Nephron progenitor cell (in vitro differentiated cells): ENCODE measurements around the gene LARP4B.
A peak's percentile ranks its signal among the peaks of the same experiment; 100 is the strongest.

ENCODE experiments used
- DNase-seq: peaks from one replicate; pipeline ENCODE4 v3.0.0; 2021
- H3K27ac Mint-ChIP-seq: 2 replicates; pipeline ENCODE4 v1.8.0; 2021; ENCODE audit warnings: mild to moderate bottlenecking, moderate library complexity, mixed read lengths
- H3K27me3 Mint-ChIP-seq: 2 replicates; pipeline ENCODE4 v1.8.0; 2021; ENCODE audit warnings: mild to moderate bottlenecking, low read depth, mixed read lengths; ENCODE audit not compliant: poor library complexity
- H3K36me3 Mint-ChIP-seq: 2 replicates; pipeline ENCODE4 v1.8.0; 2021; ENCODE audit warnings: low read depth, mixed read lengths
- H3K4me1 Mint-ChIP-seq: 2 replicates; pipeline ENCODE4 v1.8.0; 2021; ENCODE audit warnings: mixed read lengths
- H3K4me3 Mint-ChIP-seq: 2 replicates; pipeline ENCODE4 v1.8.0; 2021; ENCODE audit warnings: mild to moderate bottlenecking, moderate library complexity, mixed read lengths
- H3K9me3 Mint-ChIP-seq: 2 replicates; pipeline ENCODE4 v1.8.0; 2021; ENCODE audit warnings: mild to moderate bottlenecking, moderate library complexity, mixed read lengths
- TF ChIP-seq, protein P1 (sequence below): fragments of 200-600 bp; sonication (generic); IDR thresholded peaks from 2 replicates; pipeline ENCODE4 v1.5.0; 2021; ENCODE audit warnings: antibody characterized with exemption

LARP4B gene

DNA sequence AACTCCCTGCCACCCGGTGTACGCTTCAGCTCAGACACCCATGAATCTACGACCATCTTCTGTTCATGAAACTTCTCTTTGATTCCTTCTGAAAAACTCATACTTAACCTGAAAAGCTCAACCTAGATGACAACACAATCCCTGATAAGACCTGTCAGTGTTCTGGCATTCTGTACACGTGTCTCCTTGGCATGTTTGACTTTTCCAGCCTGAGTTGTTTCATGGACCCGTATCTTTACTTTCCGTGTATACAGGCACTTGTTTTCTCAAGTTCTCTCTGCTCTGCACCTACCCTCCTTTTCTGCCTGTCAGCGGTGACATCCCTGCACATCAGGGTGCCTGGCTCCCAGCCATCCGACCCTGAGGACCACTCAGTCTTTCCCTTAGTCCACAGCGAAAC is 103.3 kb downstream of the LARP4B start:
- Mint-ChIP-seq H3K4me1 (peaks cover 18% of the 10 kb centered on the region), H3K9me3 (peaks cover 5% of the 10 kb centered on the region), H3K4me3 (no peak overlapping the region), H3K27me3 (peaks cover 1% of the 10 kb centered on the region), H3K36me3 (peaks cover 84% of the 10 kb centered on the region), H3K27ac (peak overlapping the region; percentile 37)
- TF ChIP-seq, protein P1, sequence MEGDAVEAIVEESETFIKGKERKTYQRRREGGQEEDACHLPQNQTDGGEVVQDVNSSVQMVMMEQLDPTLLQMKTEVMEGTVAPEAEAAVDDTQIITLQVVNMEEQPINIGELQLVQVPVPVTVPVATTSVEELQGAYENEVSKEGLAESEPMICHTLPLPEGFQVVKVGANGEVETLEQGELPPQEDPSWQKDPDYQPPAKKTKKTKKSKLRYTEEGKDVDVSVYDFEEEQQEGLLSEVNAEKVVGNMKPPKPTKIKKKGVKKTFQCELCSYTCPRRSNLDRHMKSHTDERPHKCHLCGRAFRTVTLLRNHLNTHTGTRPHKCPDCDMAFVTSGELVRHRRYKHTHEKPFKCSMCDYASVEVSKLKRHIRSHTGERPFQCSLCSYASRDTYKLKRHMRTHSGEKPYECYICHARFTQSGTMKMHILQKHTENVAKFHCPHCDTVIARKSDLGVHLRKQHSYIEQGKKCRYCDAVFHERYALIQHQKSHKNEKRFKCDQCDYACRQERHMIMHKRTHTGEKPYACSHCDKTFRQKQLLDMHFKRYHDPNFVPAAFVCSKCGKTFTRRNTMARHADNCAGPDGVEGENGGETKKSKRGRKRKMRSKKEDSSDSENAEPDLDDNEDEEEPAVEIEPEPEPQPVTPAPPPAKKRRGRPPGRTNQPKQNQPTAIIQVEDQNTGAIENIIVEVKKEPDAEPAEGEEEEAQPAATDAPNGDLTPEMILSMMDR: no peak
- DNase-seq: no peak

DNA sequence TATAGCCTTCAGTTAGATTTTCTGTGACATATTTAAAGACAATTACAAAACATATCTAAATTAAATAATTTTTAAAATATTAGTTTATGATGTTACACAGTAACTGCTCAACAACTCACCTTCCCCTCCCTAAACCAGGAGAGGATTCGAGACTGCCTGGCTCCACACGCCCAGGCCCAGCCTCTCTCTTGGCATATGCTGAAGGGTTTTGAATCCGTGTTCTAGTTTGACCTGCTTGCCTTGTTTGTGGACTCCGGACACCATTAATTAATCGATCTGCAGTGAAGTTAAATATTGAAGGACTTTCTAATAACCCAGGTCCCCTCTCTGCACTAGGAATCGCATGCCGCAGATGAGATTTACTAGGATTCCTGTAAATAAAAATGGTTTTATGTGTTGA is 106.6 kb downstream of the LARP4B start:
- no peak for DNase-seq
- Mint-ChIP-seq H3K36me3 (peaks cover 69% of the 10 kb centered on the region), H3K27ac (no peak overlapping the region), H3K9me3 (no peaks in the 10 kb centered on the region), H3K27me3 (no peaks in the 10 kb centered on the region), H3K4me3 (no peak overlapping the region), H3K4me1 (peaks cover 18% of the 10 kb centered on the region)
- TF ChIP-seq, protein P1: no peak

DNA sequence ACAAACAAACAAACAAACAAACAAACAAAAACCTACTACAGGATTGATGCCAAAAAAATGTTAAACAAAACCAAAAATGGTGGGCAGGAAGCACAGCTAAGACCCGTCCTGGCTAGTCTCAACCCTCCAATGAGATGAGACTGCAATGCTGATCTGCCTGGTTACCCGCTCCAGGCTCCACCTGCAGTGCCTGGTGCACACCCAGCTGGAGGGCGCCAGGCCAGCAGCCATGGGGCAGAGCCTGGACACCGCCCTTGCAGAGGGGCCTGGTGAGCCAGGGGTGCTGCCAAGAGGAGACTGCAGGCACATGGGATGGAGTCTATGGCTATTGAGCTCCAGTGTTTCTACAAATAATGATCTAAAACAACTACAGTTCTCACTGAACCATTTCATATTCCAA is 107.0 kb downstream of the LARP4B start:
- Mint-ChIP-seq H3K4me3 (no peak overlapping the region), H3K27me3 (no peaks in the 10 kb centered on the region), H3K9me3 (no peaks in the 10 kb centered on the region), H3K36me3 (peaks cover 68% of the 10 kb centered on the region), H3K27ac (no peak overlapping the region), H3K4me1 (peaks cover 18% of the 10 kb centered on the region)
- DNase-seq: no peak
- TF ChIP-seq, protein P1: no peak

DNA sequence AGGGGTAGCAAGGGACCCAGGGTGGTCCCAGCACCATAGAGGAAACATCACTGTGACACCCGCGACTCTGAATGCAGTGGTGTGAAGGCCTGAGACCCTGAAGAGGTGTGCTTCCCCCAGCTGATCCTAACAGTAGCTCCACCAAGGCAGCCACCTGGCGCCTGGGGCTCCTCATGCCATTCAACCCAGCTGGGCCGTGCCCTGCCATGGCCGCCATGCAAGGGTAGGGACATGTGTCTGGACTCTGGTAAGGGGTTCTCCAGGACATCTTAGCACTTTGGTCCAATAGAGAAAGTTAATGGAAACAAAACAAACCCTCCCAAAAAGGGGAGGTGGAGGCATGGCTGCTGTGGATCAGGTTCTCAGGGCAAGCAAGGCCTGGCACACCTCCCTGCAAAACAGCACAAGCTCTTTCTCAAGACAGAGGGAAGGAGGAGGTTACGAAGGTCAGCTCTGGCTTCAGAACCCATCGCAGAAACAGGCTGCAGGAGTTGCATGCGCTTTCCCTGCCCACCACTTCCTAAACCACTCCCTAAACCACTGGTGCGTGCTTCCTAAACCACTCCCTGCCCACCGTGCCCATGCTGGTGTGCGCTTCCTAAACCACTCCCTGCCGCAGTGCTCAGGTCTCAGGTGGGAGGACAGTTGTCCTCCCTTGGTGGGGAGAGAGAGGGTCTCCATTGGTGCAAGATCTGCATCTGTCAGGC is 108.7 kb downstream of the LARP4B start:
- TF ChIP-seq, protein P1: no peak
- Mint-ChIP-seq H3K4me1 (peaks cover 13% of the 10 kb centered on the region), H3K27me3 (no peaks in the 10 kb centered on the region), H3K27ac (peak overlapping the region; percentile 62), H3K9me3 (no peaks in the 10 kb centered on the region), H3K36me3 (peaks cover 63% of the 10 kb centered on the region), H3K4me3 (no peak overlapping the region)
- DNase-seq: no peak

DNA sequence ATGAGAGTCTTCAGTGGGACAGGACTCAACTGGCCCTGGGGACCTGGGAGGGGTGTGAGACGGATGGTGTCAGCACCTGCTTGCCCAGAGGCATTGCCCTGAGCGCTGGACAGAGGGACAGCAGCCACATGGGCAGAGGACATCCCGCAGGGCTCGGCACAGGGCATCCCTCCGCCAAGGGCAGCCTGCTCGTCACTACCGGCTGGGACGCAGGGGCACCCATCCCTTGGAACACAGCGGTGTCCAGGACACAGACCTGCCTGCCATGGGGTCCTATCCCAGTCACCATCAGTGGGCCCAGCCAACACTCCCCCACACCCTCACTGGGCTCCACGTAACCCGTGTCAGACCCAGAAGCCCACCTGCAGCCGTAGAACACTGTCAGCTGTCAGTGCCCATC is 109.3 kb downstream of the LARP4B start:
- Mint-ChIP-seq H3K36me3 (peaks cover 65% of the 10 kb centered on the region), H3K27ac (no peak overlapping the region), H3K4me1 (peaks cover 8% of the 10 kb centered on the region), H3K4me3 (no peak overlapping the region), H3K9me3 (no peaks in the 10 kb centered on the region), H3K27me3 (no peaks in the 10 kb centered on the region)
- TF ChIP-seq, protein P1: no peak
- no peak for DNase-seq

DNA sequence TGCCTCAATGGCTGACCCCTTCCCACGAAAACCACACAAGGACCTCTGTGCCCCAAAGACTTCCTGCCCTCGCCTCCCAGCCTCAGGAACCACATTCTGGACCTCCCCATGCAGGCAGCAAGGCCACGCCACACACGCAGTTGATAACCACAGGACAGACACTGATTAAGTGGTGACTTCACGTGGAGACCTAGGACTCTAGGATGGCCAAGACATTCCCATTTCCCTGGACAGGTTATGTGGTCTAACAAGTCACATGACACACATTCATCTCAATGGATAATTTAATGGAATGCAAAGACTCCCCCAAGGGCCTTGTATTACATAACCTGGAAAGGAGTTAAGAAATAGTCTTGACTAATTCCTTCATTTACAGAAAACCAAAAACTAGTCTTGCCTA is 110.2 kb downstream of the LARP4B start:
- H3K27me3 Mint-ChIP-seq: no peaks in the 10 kb centered on the region
- peak overlapping the region; percentile 49 for H3K27ac Mint-ChIP-seq
- no peak overlapping the region for H3K4me3 Mint-ChIP-seq
- H3K4me1 Mint-ChIP-seq: no peaks in the 10 kb centered on the region
- H3K9me3 Mint-ChIP-seq: no peaks in the 10 kb centered on the region
- H3K36me3 Mint-ChIP-seq: peaks cover 69% of the 10 kb centered on the region
- no peak for DNase-seq
- TF ChIP-seq, protein P1: no peak
